MCF 10A (cell line): ENCODE measurements around the gene HCRT. TPM values are rescaled to one million over a fixed set of nuclear protein-coding genes. Genes with fewer than 3 reads are reported as not detected.
"Not testable (repeated sequence)": the region's sequence is repeated elsewhere in the genome, so short reads cannot be mapped to it uniquely, and the experiment has no call there.

Experiments used
- BruUV-seq: library from RNA; stranded (reverse); fragments of 400-500 nt; replicated peaks from 2 replicates; lab custom pipeline; 2021; lab: Mats Ljungman, UMichigan
- CTCF ChIA-PET: fragments of 300-600 bp; sonication (Branson Sonifier 250); formaldehyde crosslinking; extraction: SDS; loops from one replicate; lab custom pipeline; 2021; ENCODE audit warnings: antibody characterized with exemption, inconsistent platforms; lab: Yijun Ruan, JAX
- POLR2A ChIA-PET: fragments of 300-600, 350-650 bp; sonication (Branson Sonifier 250); formaldehyde crosslinking; extraction: SDS; loops from one replicate; lab custom pipeline; 2020; ENCODE audit warnings: antibody characterized with exemption, inconsistent platforms; lab: Yijun Ruan, JAX
- DNase-seq: peaks from one replicate; pipeline ENCODE4 v3.0.0-alpha.2; 2018; ENCODE audit not compliant: unreplicated experiment
- H3K27ac Mint-ChIP-seq: one replicate; pipeline ENCODE4 v1.8.0; 2022; ENCODE audit warnings: mild to moderate bottlenecking, low read depth, mixed read lengths; ENCODE audit not compliant: unreplicated experiment
- H3K27me3 Mint-ChIP-seq: one replicate; pipeline ENCODE4 v1.8.0; 2022; ENCODE audit warnings: mixed read lengths; ENCODE audit not compliant: insufficient read depth, unreplicated experiment
- H3K36me3 Mint-ChIP-seq: one replicate; pipeline ENCODE4 v1.8.0; 2022; ENCODE audit warnings: mild to moderate bottlenecking, moderate library complexity, mixed read lengths; ENCODE audit not compliant: insufficient read depth, unreplicated experiment
- H3K4me1 Mint-ChIP-seq: one replicate; pipeline ENCODE4 v1.8.0; 2022; ENCODE audit warnings: mixed read lengths; ENCODE audit not compliant: insufficient read depth, unreplicated experiment
- H3K4me3 Mint-ChIP-seq: one replicate; pipeline ENCODE4 v1.8.0; 2022; ENCODE audit warnings: mild to moderate bottlenecking, moderate library complexity, mixed read lengths; ENCODE audit not compliant: unreplicated experiment
- H3K9me3 Mint-ChIP-seq: one replicate; pipeline ENCODE4 v1.8.0; 2022; ENCODE audit warnings: mixed read lengths; ENCODE audit not compliant: unreplicated experiment
- CTCF ChIP-seq: fragments of 200-600 bp; IDR thresholded peaks from one replicate; pipeline ENCODE4 v1.8.0; 2022; ENCODE audit warnings: antibody characterized with exemption, mild to moderate bottlenecking; ENCODE audit not compliant: unreplicated experiment
- intact Hi-C: fragments of 100-400 bp; cut with micrococcal nuclease; formaldehyde crosslinking; loops from 2 replicates; pipeline ENCODE4 v1.14.1; 2022
- total RNA-seq: library from RNA; stranded (reverse); gene quantifications from 2 replicates; pipeline ENCODE4 v1.2.3, GENCODE V29; 2022

Gene HCRT
- total RNA-seq, 1 experiment from 2014 or later: not detected

GRCh38 chr17:42210046-42210445 lies 24.8 kb upstream of the HCRT start:
- Mint-ChIP-seq H3K27me3 (no peaks in the 10 kb centered on the region), H3K36me3 (peaks cover 86% of the 10 kb centered on the region), H3K9me3 (no peaks in the 10 kb centered on the region), H3K27ac (no peak overlapping the region), H3K4me3 (no peak overlapping the region), H3K4me1 (no peaks in the 10 kb centered on the region)
- TF ChIP-seq CTCF: no peak
- CTCF ChIA-PET: interaction anchor here (1.3 kb wide), 1 partner anchor 13 kb away, joined by 3 read pairs; no protein-coding TSS in a partner anchor
- DNase-seq: no peak
- BruUV-seq: no TSS peak
- intact Hi-C loops: no loop called here
- POLR2A ChIA-PET: no interaction called here

GRCh38 chr17:42206153-42206612 lies 20.9 kb upstream of the HCRT start:
- H3K4me1 Mint-ChIP-seq, intact Hi-C loops, DNase-seq, H3K27me3 Mint-ChIP-seq, POLR2A ChIA-PET, H3K9me3 Mint-ChIP-seq, H3K27ac Mint-ChIP-seq, H3K4me3 Mint-ChIP-seq, BruUV-seq, CTCF ChIA-PET: not testable (repeated sequence)
- peaks cover 83% of the 10 kb centered on the region for H3K36me3 Mint-ChIP-seq

- H3K27ac Mint-ChIP-seq: no peak overlapping the region
- H3K36me3 Mint-ChIP-seq: peaks cover 59% of the 10 kb centered on the region
- no peaks in the 10 kb centered on the region for H3K9me3 Mint-ChIP-seq
- DNase-seq: no peak
- CTCF ChIA-PET: interaction anchor here (1.1 kb wide), 1 partner anchor 136 kb away, joined by 3 read pairs; no protein-coding TSS in a partner anchor
- intact Hi-C loops: no loop called here
- no peak for TF ChIP-seq CTCF
- BruUV-seq: no TSS peak
- POLR2A ChIA-PET: interaction anchor here (0.6 kb wide), 1 partner anchor 484 kb away, joined by 3 read pairs; no protein-coding TSS in a partner anchor
- H3K4me3 Mint-ChIP-seq: no peak overlapping the region
- no peaks in the 10 kb centered on the region for H3K27me3 Mint-ChIP-seq
- no peaks in the 10 kb centered on the region for H3K4me1 Mint-ChIP-seq
These were observed 18.1 kb upstream of the HCRT start for GRCh38 chr17:42203354-42203753.

- Mint-ChIP-seq H3K4me1 (no peaks in the 10 kb centered on the region), H3K36me3 (peaks cover 52% of the 10 kb centered on the region), H3K4me3 (no peak overlapping the region), H3K9me3 (no peaks in the 10 kb centered on the region), H3K27ac (no peak overlapping the region), H3K27me3 (no peaks in the 10 kb centered on the region)
- ChIA-PET POLR2A (interaction anchor here (0.6 kb wide), 1 partner anchor 113 kb away, joined by 3 read pairs; no protein-coding TSS in a partner anchor), CTCF (no interaction called here)
- intact Hi-C loops: no loop called here
- no TSS peak for BruUV-seq
- no peak for TF ChIP-seq CTCF
- DNase-seq: no peak
These were observed 17.4 kb upstream of the HCRT start for GRCh38 chr17:42202696-42203095.
